GM18508 (cell line): ENCODE data around the gene CFAP45.

ENCODE experiments used
- ATAC-seq: cut with Tn5 transposase; IDR thresholded peaks from one replicate; pipeline ENCODE4 v1.9.1; 2021; ENCODE audit warnings: moderate number of reproducible peaks; ENCODE audit not compliant: insufficient read depth, unreplicated experiment

Gene CFAP45

DNA sequence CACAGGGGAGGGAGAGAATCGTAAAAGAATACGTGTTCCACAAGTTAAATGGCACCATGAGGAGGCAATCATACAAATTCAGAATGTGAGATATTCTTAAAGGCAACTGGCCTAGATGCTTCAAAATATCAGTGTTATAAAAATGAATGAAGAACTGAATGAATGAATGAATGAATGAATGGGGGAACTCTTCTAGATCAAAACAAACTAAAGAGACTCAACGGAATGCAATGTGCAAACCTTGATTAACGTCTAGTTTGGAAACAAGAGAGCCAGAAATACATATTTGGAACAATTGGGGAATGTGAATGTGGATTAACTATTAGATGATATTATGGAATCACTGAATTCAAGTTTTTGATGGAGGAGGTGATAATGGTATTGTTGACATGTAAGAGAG lies 16.8 kb downstream of the CFAP45 start:
- no peak for ATAC-seq

- no peak for ATAC-seq
These were observed 17.5 kb downstream of the CFAP45 start for GRCh38 chr1:159882527-159882862.

GRCh38 chr1:159881622-159882526 lies 18.1 kb downstream of the CFAP45 start:
- ATAC-seq = no peak

GRCh38 chr1:159880430-159880829 lies 19.5 kb downstream of the CFAP45 start:
- no peak for ATAC-seq

DNA sequence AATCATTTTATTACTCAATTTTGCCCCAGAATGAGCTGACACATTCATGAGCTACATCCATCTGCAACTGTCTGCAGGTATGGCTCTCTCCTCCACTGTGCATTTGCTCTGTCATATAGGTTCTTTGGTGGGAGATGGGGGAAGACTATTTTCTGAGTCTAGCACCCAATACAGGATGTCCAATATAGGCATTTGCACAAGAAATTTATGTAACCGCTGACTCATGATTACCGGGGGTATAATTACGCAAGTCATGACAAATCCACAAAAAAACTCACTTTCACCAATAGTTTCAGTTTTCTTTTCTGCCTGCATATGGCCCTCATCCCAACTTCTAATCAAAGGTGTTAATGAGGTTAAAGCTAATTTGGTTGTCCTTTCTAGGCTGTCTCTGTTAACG lies 20.0 kb downstream of the CFAP45 start:
- ATAC-seq = no peak

- no peak for ATAC-seq
These were observed 20.8 kb downstream of the CFAP45 start for GRCh38 chr1:159879136-159879535.

GRCh38 chr1:159877695-159878444 lies 22.1 kb downstream of the CFAP45 start:
- ATAC-seq = no peak

GRCh38 chr1:159873530-159874143 lies 26.3 kb downstream of the CFAP45 start:
- ATAC-seq = no peak

- ATAC-seq = no peak
These were observed 27.1 kb downstream of the CFAP45 start for GRCh38 chr1:159872891-159873290.

- no peak for ATAC-seq
These were observed 29.3 kb downstream of the CFAP45 start for GRCh38 chr1:159870704-159871103.

DNA sequence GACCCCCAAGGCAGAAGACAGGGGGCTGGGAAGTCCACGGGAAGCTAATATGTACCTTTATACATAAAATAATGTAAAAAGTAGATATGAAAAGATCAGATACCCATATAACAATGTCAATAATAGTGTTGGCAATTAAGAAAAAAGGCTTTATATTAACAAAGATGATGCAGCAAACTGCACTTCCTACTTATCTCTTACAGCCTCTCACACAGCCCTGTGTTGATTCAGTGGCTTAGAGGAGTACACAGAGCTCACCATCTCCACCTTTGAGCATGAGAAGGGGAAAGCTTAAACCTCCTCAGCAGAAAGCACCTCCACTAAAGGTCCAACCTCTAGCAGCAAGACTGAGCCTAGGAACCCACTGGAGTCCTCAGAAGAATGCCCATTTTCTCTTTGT lies 30.4 kb downstream of the CFAP45 start:
- no peak for ATAC-seq

DNA sequence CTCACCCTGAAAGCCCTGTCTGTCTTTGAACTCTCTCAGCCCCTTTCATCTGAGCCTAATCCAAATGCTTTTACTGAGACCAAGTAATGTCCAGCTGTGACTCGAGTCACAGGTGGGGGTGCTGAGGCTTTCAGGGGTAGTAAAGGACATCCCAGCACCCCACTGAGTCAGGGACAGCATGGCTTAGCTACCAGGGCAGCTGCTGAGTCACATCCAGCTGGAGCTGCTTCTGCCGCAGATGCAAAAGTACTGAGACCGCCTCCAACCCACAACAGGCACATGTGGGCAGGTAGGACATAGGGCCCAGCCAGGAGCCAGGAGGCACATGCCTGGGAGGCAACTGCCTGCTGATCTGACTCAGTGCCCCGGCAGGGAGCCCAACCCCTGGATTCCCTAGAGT lies 30.8 kb downstream of the CFAP45 start:
- ATAC-seq = no peak

DNA sequence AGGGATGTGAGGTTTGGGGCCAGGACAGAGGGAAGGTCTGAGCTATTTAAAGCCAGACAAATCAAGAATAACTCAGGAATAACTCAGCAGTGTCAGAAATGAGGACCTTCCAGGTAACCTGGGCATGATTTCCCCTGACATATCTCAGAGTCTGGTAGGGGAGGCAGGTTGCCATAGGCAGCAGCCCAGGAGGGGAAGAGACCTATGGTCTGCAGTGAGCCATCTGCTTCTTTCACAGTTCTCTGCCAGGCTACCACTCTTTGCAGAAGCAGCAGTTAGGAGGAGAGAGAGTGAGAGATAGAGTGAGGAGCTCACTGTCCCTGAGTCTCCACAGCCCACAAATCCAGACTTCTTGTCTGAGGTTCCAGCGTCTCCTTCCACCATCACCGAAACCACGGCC lies 31.2 kb downstream of the CFAP45 start:
- ATAC-seq = no peak

DNA sequence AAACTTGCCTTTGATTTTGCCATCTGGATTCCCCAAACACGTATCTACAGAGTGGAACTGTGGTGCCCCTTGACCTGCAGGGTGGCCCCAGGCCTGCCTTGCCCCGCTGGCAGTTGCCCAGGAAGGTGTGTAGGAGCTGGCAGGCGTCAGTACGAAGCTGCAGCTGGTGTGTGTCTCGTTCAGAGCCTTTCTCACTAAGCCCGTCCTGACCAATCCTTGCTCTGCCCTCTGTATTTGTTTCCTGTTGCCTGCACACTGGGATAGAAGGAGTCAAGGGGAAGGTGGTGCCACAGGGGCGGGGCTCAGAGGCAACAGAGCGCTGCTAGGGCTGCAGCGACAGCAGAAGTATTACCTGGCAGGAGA lies 32.3 kb downstream of the CFAP45 start:
- ATAC-seq = no peak

DNA sequence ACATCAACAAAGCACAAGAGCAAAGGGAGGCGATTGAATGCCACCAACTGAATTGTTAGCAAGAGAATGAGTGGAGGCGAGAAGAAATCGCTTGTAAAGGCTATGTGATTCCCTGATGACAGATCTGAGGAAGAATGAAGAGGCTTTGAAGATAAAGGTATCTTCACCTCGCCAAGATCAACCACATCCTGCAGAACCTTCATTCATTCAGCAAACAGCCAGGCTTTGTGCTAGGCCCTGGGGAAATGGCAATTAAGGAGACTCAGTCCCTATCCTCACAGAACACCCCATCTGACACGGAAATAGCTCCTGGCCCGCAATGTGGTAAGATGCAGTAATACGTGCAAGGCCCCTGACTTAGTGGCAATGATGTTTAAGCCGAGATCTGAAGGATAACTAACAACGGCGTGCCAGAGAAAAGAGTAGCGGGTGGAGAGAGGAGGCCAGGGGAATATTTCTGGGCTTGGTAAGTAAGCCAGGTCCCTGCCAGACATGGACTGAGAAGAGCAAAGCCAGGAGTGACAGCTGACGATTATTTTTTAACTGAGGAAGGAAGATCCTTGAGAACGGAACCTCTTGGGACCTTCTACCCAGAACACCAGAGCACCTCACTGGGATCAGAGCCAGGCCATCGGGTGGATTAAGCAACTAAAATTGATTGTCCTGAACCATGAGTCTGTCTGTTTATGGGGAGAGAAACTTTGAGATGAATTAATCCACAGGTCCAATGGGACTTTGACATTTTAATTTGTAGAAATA lies 32.9 kb downstream of the CFAP45 start:
- ATAC-seq = no peak

GRCh38 chr1:159866066-159866465 lies 33.9 kb downstream of the CFAP45 start:
- no peak for ATAC-seq

DNA sequence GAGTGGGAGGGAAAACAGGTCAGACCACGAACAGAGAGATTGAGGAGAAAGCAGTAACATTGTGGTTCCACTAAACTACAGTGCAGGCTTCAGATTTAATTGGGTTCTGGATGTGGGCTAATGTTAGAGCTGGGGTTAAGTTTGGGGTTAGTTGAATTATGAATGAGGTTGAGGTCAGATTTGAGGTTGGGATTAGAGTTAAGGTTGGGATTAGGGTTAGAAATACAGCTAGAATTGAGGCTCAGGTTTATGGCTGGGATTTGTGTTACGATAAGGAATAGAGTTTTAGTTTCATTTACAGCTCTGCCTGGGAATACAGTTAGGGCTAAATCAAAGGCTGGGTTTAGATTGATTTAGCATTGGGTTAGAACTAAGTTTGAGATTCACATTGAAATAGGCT lies 35.7 kb downstream of the CFAP45 start:
- ATAC-seq = no peak

- ATAC-seq = no peak
These were observed 37.4 kb downstream of the CFAP45 start, which contains the start of gene VSIG8 for GRCh38 chr1:159862557-159862956. Gene VSIG8, minus strand, starts transcription at chr1:159862657. Its CDS starts 136 bp downstream, at chr1:159862521.

GRCh38 chr1:159862031-159862430 lies 37.9 kb downstream of the CFAP45 start:
- ATAC-seq = no peak

DNA sequence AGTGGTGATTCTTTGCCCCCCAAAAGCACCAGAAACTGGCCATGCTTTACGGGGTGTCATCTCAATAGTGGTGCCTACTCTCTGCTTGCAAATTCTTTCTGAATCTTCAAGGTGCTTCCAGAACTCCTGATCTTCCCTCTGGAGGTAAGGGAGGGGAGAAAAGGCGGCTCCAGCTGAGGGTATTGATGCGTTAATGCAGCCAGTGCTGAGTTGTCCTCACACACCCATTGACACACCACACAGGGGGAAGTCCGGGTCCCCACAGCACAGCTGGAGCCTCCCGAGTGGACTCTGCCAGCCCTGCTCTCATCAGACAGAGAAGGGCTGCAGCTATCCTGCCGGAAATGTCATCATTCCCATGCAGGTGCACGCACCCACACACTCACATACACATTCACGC lies 38.7 kb downstream of the CFAP45 start:
- ATAC-seq = no peak

- no peak for ATAC-seq
These were observed 39.5 kb downstream of the CFAP45 start for GRCh38 chr1:159860456-159860855.
